OCI-LY1 (cell line): Measurements from ENCODE around the gene MAGI1.

Source experiments
- H2AFZ ChIP-seq: fragments of 200-600 bp; sonication (generic), shearing (Covaris generic); 2 replicates; pipeline ENCODE4 v1.6.0; 2014; ENCODE audit warnings: antibody characterized with exemption, mild to moderate bottlenecking, low read length
- H3F3A ChIP-seq: fragments of 200-600 bp; sonication (generic), shearing (Covaris generic); 2 replicates; pipeline ENCODE4 v1.6.0; 2014; ENCODE audit warnings: mild to moderate bottlenecking, antibody characterized with exemption, low read length, moderate library complexity; ENCODE audit not compliant: insufficient read depth
- H3K27ac ChIP-seq: fragments of 200-600 bp; sonication (generic); 2 replicates; pipeline ENCODE4 v1.5.1; 2014; ENCODE audit warnings: low read length, mixed run types, mild to moderate bottlenecking, low read depth; ENCODE audit not compliant: poor library complexity, severe bottlenecking
- H3K27me3 ChIP-seq: fragments of 200-600 bp; sonication (generic); 2 replicates; pipeline ENCODE4 v1.6.0; 2014; ENCODE audit warnings: antibody characterized with exemption, mild to moderate bottlenecking, low read length, moderate library complexity; ENCODE audit not compliant: insufficient read depth
- H3K36me3 ChIP-seq: fragments of 200-600 bp; sonication (generic); 2 replicates; pipeline ENCODE4 v1.6.1; 2014; ENCODE audit warnings: mild to moderate bottlenecking, antibody characterized with exemption, low read length, moderate library complexity, mixed read lengths; ENCODE audit not compliant: insufficient read depth
- H3K4me1 ChIP-seq: fragments of 200-600 bp; sonication (generic); 2 replicates; pipeline ENCODE4 v1.5.1; 2014; ENCODE audit warnings: mild to moderate bottlenecking, low read length, moderate library complexity; ENCODE audit not compliant: insufficient read depth, severe bottlenecking
- H3K4me2 ChIP-seq: fragments of 200-600 bp; sonication (generic), shearing (Covaris generic); 2 replicates; pipeline ENCODE4 v1.6.1; 2014; ENCODE audit warnings: low read length
- H3K4me3 ChIP-seq: fragments of 200-600 bp; sonication (generic); 2 replicates; pipeline ENCODE4 v1.5.1; 2014; ENCODE audit warnings: low read length, low read depth, mild to moderate bottlenecking, mixed read lengths; ENCODE audit not compliant: poor library complexity, severe bottlenecking
- H3K79me2 ChIP-seq: fragments of 200-600 bp; shearing (Covaris generic); 2 replicates; pipeline ENCODE4 v1.6.1; 2016; ENCODE audit warnings: mixed run types, low read length, mixed read lengths; ENCODE audit not compliant: insufficient read depth
- H3K9ac ChIP-seq: fragments of 200-600 bp; sonication (generic), shearing (Covaris generic); 2 replicates; pipeline ENCODE4 v1.6.1; 2014; ENCODE audit warnings: mild to moderate bottlenecking, low read length, mixed read lengths
- H3K9me2 ChIP-seq: fragments of 200-600 bp; sonication (generic), shearing (Covaris generic); 2 replicates; pipeline ENCODE4 v1.6.1; 2014; ENCODE audit warnings: low read depth, mild to moderate bottlenecking, low read length, mixed read lengths
- H3K9me3 ChIP-seq: fragments of 200-600 bp; shearing (Covaris generic); 2 replicates; pipeline ENCODE4 v1.6.1; 2014; ENCODE audit warnings: low read length, mixed read lengths
- H4K20me1 ChIP-seq: fragments of 200-600 bp; sonication (generic), shearing (Covaris generic); 2 replicates; pipeline ENCODE4 v1.6.0; 2016; ENCODE audit warnings: mild to moderate bottlenecking, low read length; ENCODE audit not compliant: insufficient read depth
- EZH2 ChIP-seq: fragments of 200-600 bp; sonication (generic), shearing (Covaris generic); IDR thresholded peaks from 2 replicates; pipeline ENCODE4 v1.8.0; 2017; ENCODE audit warnings: borderline replicate concordance, mixed run types, mild to moderate bottlenecking, antibody characterized with exemption, low read length, moderate library complexity, mixed read lengths
- TF ChIP-seq, protein P1 (sequence below): fragments of 200-600 bp; sonication (generic), shearing (Covaris generic); IDR thresholded peaks from 2 replicates; pipeline ENCODE4 v1.5.1; 2017; ENCODE audit warnings: mild to moderate bottlenecking, antibody characterized with exemption, low read length, moderate library complexity, mixed read lengths

Gene MAGI1

DNA sequence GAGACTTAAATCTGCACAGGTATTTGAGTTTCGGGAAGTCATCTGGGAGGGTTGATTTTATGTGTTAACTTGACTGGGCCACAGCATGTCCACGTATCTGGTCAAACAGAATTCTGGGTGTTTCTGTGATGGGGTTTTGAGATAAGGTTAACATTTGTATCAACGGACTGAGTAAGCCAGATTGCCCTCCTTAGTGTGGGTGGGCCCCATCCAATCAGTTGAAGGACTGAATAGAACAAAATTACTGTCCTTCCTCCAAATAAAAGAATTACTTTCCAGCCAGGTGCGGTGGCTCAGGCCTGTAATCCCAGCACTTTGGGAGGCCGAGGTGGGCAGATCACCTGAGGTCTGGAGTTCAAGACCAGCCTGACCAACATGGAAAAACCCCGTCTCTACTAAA is 399.3 kb downstream of the MAGI1 start:
- Histone ChIP-seq H3K79me2 (no peaks in the 10 kb centered on the region), H3K27me3 (no peaks in the 10 kb centered on the region), H2AFZ (no peak overlapping the region), H3K9me3 (no peaks in the 10 kb centered on the region), H3K4me1 (no peaks in the 10 kb centered on the region), H3K36me3 (no peaks in the 10 kb centered on the region), H4K20me1 (no peaks in the 10 kb centered on the region), H3K27ac (no peak overlapping the region), H3K4me2 (no peak overlapping the region), H3K9me2 (no peaks in the 10 kb centered on the region), H3F3A (no peaks in the 10 kb centered on the region), H3K4me3 (no peak overlapping the region), H3K9ac (no peak overlapping the region)
- TF ChIP-seq, protein P1, sequence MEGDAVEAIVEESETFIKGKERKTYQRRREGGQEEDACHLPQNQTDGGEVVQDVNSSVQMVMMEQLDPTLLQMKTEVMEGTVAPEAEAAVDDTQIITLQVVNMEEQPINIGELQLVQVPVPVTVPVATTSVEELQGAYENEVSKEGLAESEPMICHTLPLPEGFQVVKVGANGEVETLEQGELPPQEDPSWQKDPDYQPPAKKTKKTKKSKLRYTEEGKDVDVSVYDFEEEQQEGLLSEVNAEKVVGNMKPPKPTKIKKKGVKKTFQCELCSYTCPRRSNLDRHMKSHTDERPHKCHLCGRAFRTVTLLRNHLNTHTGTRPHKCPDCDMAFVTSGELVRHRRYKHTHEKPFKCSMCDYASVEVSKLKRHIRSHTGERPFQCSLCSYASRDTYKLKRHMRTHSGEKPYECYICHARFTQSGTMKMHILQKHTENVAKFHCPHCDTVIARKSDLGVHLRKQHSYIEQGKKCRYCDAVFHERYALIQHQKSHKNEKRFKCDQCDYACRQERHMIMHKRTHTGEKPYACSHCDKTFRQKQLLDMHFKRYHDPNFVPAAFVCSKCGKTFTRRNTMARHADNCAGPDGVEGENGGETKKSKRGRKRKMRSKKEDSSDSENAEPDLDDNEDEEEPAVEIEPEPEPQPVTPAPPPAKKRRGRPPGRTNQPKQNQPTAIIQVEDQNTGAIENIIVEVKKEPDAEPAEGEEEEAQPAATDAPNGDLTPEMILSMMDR = no peak
- no peak for TF ChIP-seq EZH2

DNA sequence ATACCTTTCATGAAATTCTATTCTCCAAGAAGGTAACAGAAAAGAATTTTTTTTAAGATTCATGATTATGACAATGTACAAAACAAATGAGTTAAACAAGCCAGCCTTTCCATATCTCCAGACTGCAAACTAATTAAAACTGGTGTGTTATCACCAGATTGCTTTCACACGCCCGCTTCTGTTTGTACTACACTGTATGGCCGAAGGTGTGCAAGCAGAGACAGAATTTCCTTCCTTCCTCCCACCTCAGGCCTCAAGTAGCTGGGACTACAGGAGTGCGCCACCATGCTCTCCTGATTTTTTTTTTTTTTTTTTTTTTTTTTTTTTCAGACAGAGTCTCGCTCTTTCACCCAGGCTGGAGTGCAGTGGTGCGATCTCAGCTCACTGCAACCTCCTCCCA is 400.4 kb downstream of the MAGI1 start:
- Histone ChIP-seq H3K4me1 (no peaks in the 10 kb centered on the region), H3K9me2 (no peaks in the 10 kb centered on the region), H3K79me2 (no peaks in the 10 kb centered on the region), H2AFZ (no peak overlapping the region), H3K9me3 (no peaks in the 10 kb centered on the region), H3F3A (no peaks in the 10 kb centered on the region), H3K4me2 (no peak overlapping the region), H3K27me3 (no peaks in the 10 kb centered on the region), H3K27ac (no peak overlapping the region), H3K36me3 (no peaks in the 10 kb centered on the region), H4K20me1 (no peaks in the 10 kb centered on the region), H3K9ac (no peak overlapping the region), H3K4me3 (no peak overlapping the region)
- no peak for TF ChIP-seq EZH2
- TF ChIP-seq, protein P1 = no peak

DNA sequence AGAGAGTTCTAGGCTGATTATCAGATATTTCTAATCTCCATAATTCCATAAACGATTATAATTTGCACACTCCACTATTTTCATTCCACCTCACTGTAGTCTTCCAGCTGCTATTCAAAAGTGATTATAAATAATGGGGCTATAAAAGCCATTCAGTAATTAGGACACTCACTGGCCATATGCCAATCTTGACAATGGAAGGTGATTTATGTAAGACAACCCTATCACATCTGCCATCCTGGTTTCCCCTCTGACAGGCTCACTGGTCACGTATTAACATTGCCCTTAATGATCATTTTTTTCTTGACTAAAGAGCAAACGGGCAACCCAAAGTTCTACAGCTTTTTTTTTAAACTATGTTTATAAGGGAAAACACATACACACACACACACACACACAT is 402.4 kb downstream of the MAGI1 start:
- Histone ChIP-seq H3K9me3 (no peaks in the 10 kb centered on the region), H3K9ac (no peak overlapping the region), H3F3A (no peaks in the 10 kb centered on the region), H3K9me2 (no peaks in the 10 kb centered on the region), H3K36me3 (no peaks in the 10 kb centered on the region), H3K4me2 (no peak overlapping the region), H3K79me2 (no peaks in the 10 kb centered on the region), H2AFZ (no peak overlapping the region), H4K20me1 (no peaks in the 10 kb centered on the region), H3K4me1 (no peaks in the 10 kb centered on the region), H3K27me3 (no peaks in the 10 kb centered on the region), H3K27ac (no peak overlapping the region), H3K4me3 (no peak overlapping the region)
- TF ChIP-seq EZH2 = no peak
- TF ChIP-seq, protein P1 = no peak
